GM21529 (cell line): ENCODE results near the gene SLITRK6.
"Not testable (repeated sequence)": the region's sequence is repeated elsewhere in the genome, so short reads cannot be mapped to it uniquely, and the experiment has no call there.

Experiments used
- ATAC-seq: cut with Tn5 transposase; IDR thresholded peaks from one replicate; pipeline ENCODE4 v1.9.1; 2021; ENCODE audit not compliant: unreplicated experiment

Gene SLITRK6

GRCh38 chr13:85799097-85799582, at the start of gene SLITRK6:
Gene SLITRK6 (minus strand): TSS chr13:85799419. CDS start chr13:85796508, 2,911 bp downstream.
- no peak for ATAC-seq

GRCh38 chr13:85847012-85847411, 47.8 kb upstream of the SLITRK6 start:
- ATAC-seq: no peak

- ATAC-seq: no peak
These were observed 42.2 kb upstream of the SLITRK6 start for GRCh38 chr13:85841427-85841826.

- no peak for ATAC-seq
These were observed 34.7 kb upstream of the SLITRK6 start for GRCh38 chr13:85833921-85834320.

- peak; percentile 55 for ATAC-seq
These were observed 29.0 kb upstream of the SLITRK6 start for GRCh38 chr13:85828094-85828684.

GRCh38 chr13:85825454-85825853, 26.2 kb upstream of the SLITRK6 start:
- ATAC-seq: no peak

GRCh38 chr13:85823832-85824231, 24.6 kb upstream of the SLITRK6 start:
- ATAC-seq: no peak

- no peak for ATAC-seq
These were observed 20.3 kb upstream of the SLITRK6 start for GRCh38 chr13:85819513-85819912.

- ATAC-seq: no peak
These were observed 17.2 kb upstream of the SLITRK6 start for GRCh38 chr13:85816413-85816812.

GRCh38 chr13:85812282-85812681, 13.1 kb upstream of the SLITRK6 start:
- ATAC-seq: no peak

- ATAC-seq: no peak
These were observed 9.6 kb upstream of the SLITRK6 start for GRCh38 chr13:85808811-85809210.

GRCh38 chr13:85806553-85807175, 7.4 kb upstream of the SLITRK6 start:
- ATAC-seq: peak; percentile 83

- ATAC-seq: no peak
These were observed 663 bp downstream of the SLITRK6 start for GRCh38 chr13:85798556-85798955.

- ATAC-seq: no peak
These were observed 1.9 kb downstream of the SLITRK6 start for GRCh38 chr13:85797311-85797710.

GRCh38 chr13:85785205-85785604, 14.0 kb downstream of the SLITRK6 start:
- ATAC-seq: no peak

- ATAC-seq: no peak
These were observed 26.9 kb downstream of the SLITRK6 start for GRCh38 chr13:85772367-85772766.

GRCh38 chr13:85771856-85772255, 27.4 kb downstream of the SLITRK6 start:
- no peak for ATAC-seq

GRCh38 chr13:85768946-85769345, 30.3 kb downstream of the SLITRK6 start:
- no peak for ATAC-seq

- no peak for ATAC-seq
These were observed 44.1 kb downstream of the SLITRK6 start for GRCh38 chr13:85755123-85755522.

- ATAC-seq: not testable (repeated sequence)
These were observed 55.9 kb downstream of the SLITRK6 start for GRCh38 chr13:85743201-85743770.
